K562 (cell line): ENCODE data around the gene TMEM114. TPM values are rescaled to one million over a fixed set of nuclear protein-coding genes. Genes with fewer than 3 reads are reported as not detected.

Experiments
- BDP1 ChIP-seq: IDR thresholded peaks from 3 replicates; pipeline ENCODE4 v1.6.1; 2011; ENCODE audit not compliant: insufficient read length, insufficient read depth
- CBFA2T3 ChIP-seq: fragments of 450-650 bp; IDR thresholded peaks from 2 replicates; pipeline ENCODE4 v1.6.1; 2017
- CHCHD3 ChIP-seq: fragments of 250-450 bp; sonication (Bioruptor Pico); IDR thresholded peaks from 2 replicates; pipeline ENCODE4 v2.1.2; 2022; ENCODE audit warnings: mild to moderate bottlenecking
- CREM ChIP-seq: IDR thresholded peaks from 2 replicates; pipeline ENCODE4 v1.6.1; 2014; ENCODE audit warnings: antibody characterized with exemption, low read depth
- FOXA1 ChIP-seq: fragments of 450-650 bp; IDR thresholded peaks from 2 replicates; pipeline ENCODE4 v1.6.1; 2016; ENCODE audit warnings: mild to moderate bottlenecking, borderline replicate concordance
- FOXA3 ChIP-seq, 2 experiments: fragments of 450-650 bp in 1 of 2; sonication (generic) in 1 of 2; formaldehyde crosslinking; IDR thresholded peaks in 1 of 2; conservative IDR thresholded peaks in 1 of 2; 2 replicates each; pipeline versions ENCODE4 v1.4.0 to v1.8.0; 2020 to 2022; ENCODE audit warnings: mild to moderate bottlenecking in 2 of 2, missing genetic modification reagents in 1 of 2
- FOXJ3 ChIP-seq: sonication (generic); formaldehyde crosslinking; IDR thresholded peaks from 2 replicates; pipeline ENCODE4 v1.4.0; 2020; ENCODE audit warnings: mild to moderate bottlenecking, missing genetic modification reagents
- KHSRP ChIP-seq: fragments of 450-650 bp; IDR thresholded peaks from 2 replicates; pipeline ENCODE4 v1.6.1; 2017
- LCOR ChIP-seq: sonication (generic); formaldehyde crosslinking; IDR thresholded peaks from 2 replicates; pipeline ENCODE4 v1.8.0; 2022; ENCODE audit warnings: mild to moderate bottlenecking, missing genetic modification reagents
- MCM5 ChIP-seq: fragments of 450-650 bp; IDR thresholded peaks from 2 replicates; pipeline ENCODE4 v1.6.1; 2016; ENCODE audit warnings: low read depth
- NFIC ChIP-seq: fragments of 450-650 bp; IDR thresholded peaks from 2 replicates; pipeline ENCODE4 v1.6.1; 2017; ENCODE audit warnings: mild to moderate bottlenecking, inconsistent platforms
- POLR3G ChIP-seq: IDR thresholded peaks from 2 replicates; pipeline ENCODE4 v1.6.1; 2011; ENCODE audit not compliant: insufficient read length, insufficient replicate concordance; ENCODE audit errors: extremely low read depth
- SMAD1 ChIP-seq: fragments of 150-350 bp; IDR thresholded peaks from 2 replicates; pipeline ENCODE4 v1.6.1; 2014; ENCODE audit warnings: low read length, low read depth; ENCODE audit not compliant: partially characterized antibody
- SMARCA5 ChIP-seq: fragments of 450-650 bp; IDR thresholded peaks from 2 replicates; pipeline ENCODE4 v1.6.1; 2016
- SRF ChIP-seq, 2 experiments: fragments of 250-450, 450-650 bp in 1 of 2; sonication (Bioruptor Pico) in 1 of 2; sonication (generic) in 1 of 2; formaldehyde crosslinking; IDR thresholded peaks; 2 replicates each; pipeline versions ENCODE4 v1.5.0 to v1.5.1; 2020 to 2022; ENCODE audit warnings: mild to moderate bottlenecking in 1 of 2, missing genetic modification reagents in 1 of 2
- TCF7 ChIP-seq: sonication (generic); IDR thresholded peaks from 2 replicates; pipeline ENCODE4 v1.6.1; 2016; ENCODE audit warnings: antibody characterized with exemption, borderline replicate concordance
- TGIF2 ChIP-seq: sonication (generic); formaldehyde crosslinking; IDR thresholded peaks from 2 replicates; pipeline ENCODE4 v1.8.1; 2022; ENCODE audit warnings: mild to moderate bottlenecking, missing genetic modification reagents, moderate library complexity
- THAP7 ChIP-seq: fragments of 250-450 bp; sonication (Bioruptor Pico); IDR thresholded peaks from 2 replicates; pipeline ENCODE4 v1.5.0; 2021
- ZBTB1 ChIP-seq: sonication (generic); formaldehyde crosslinking; IDR thresholded peaks from 2 replicates; pipeline ENCODE4 v1.8.1; 2023; ENCODE audit warnings: missing genetic modification reagents, low read depth, mild to moderate bottlenecking, borderline replicate concordance
- ZEB2 ChIP-seq: fragments of 450-650 bp; IDR thresholded peaks from 2 replicates; pipeline ENCODE4 v1.6.1; 2016
- ZFPM2 ChIP-seq: fragments of 250-450 bp; sonication (Bioruptor Pico); IDR thresholded peaks from 2 replicates; pipeline ENCODE4 v1.5.1; 2022; ENCODE audit warnings: mild to moderate bottlenecking
- ZNF436 ChIP-seq: fragments of 250-450, 450-650 bp; sonication (Bioruptor Pico); formaldehyde crosslinking; IDR thresholded peaks from 2 replicates; pipeline ENCODE4 v1.7.0; 2020; ENCODE audit warnings: mild to moderate bottlenecking
- ZNF445 ChIP-seq: fragments of 250-450 bp; sonication (Bioruptor Pico); IDR thresholded peaks from 2 replicates; pipeline ENCODE4 v1.4.0; 2020; ENCODE audit warnings: low read depth, mild to moderate bottlenecking, moderate library complexity
- ZNF512 ChIP-seq: IDR thresholded peaks from 2 replicates; pipeline ENCODE4 v1.6.1; 2016; ENCODE audit warnings: missing genetic modification characterization, missing compliant biosample characterization
- polyA plus RNA-seq, 8 experiments: library from polyadenylated mRNA; depleted of rRNA in 4 of 8; stranded (reverse) in 5 of 8; unstranded in 3 of 8; fragments of >200 nt; fragmentation: Nextera tagmentation in 2 of 8; fragmentation: Illumina TruSeq in 1 of 8; extraction: Ambion mirVana in 2 of 8; extraction: Trizol in 1 of 8; gene quantifications; 2 replicates each; pipeline versions ENCODE4 v1.2.1 to v1.2.3, GENCODE V29; 2011 to 2014; ENCODE audit warnings: inconsistent platforms in 1 of 8, missing spikeins in 1 of 8
- total RNA-seq, 7 experiments: library from RNA; depleted of rRNA in 6 of 7; stranded (reverse); fragments of >200 nt in 6 of 7; fragmentation: Illumina TruSeq in 2 of 7; extraction: Trizol in 2 of 7; gene quantifications; 2 replicates each; pipeline versions ENCODE4 v1.2.1 to v1.2.3, GENCODE V29; 2011 to 2021; ENCODE audit warnings: low replicate concordance in 1 of 7
- TF ChIP-seq, protein P1 (sequence below), 2 experiments: fragments of 250-450 bp in 1 of 2; fragments of 450-650 bp in 1 of 2; sonication (Bioruptor Pico) in 1 of 2; IDR thresholded peaks; 2 replicates each; pipeline versions ENCODE4 v1.6.1 to v1.8.0; 2016 to 2021; ENCODE audit warnings: mild to moderate bottlenecking in 2 of 2, moderate library complexity in 2 of 2, missing compliant biosample characterization in 1 of 2, missing genetic modification characterization in 1 of 2
- TF ChIP-seq, protein P2 (sequence below): fragments of 150-350 bp; conservative IDR thresholded peaks from 2 replicates; pipeline ENCODE4 v1.6.1; 2014; ENCODE audit warnings: low read length
- TF ChIP-seq, protein P3 (sequence below): sonication (generic); formaldehyde crosslinking; IDR thresholded peaks from 2 replicates; pipeline ENCODE4 v1.9.0; 2022; ENCODE audit warnings: mild to moderate bottlenecking, missing genetic modification reagents

TMEM114 gene
- total and polyA plus RNA-seq, 9 of the 15 experiments (the other 6 are each of a cell fraction or from before 2014, with no cell fraction given) = not detected

DNA sequence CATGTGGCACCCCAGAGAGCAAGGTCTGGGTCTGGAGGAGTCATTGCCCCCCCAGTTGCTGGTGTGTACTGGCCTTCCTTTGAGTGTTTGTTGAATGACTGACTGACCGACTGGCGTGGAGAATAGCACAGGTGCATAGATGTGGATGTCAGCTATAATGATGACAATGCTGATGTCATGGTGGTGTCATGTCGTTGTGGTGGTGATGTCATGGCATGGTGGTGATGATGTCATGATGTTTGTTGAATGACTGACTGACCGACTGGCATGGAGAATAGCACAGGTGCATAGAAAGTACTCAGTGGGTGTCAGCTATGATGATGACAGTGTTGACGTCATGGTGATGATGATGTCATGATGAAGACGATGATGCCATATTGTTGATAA lies 22.1 kb downstream of the TMEM114 start (continued):
- TF ChIP-seq, protein P1, sequence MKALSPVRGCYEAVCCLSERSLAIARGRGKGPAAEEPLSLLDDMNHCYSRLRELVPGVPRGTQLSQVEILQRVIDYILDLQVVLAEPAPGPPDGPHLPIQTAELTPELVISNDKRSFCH (CRISPR knock-in tag; IDR thresholded peaks at IDR 0.05) = no peak
- TF ChIP-seq, protein P1 (tag; IDR thresholded peaks at IDR 0.05) = no peak
- TF ChIP-seq FOXA1 (no peak), KHSRP (peak; percentile 74), CHCHD3 (CRISPR knock-in tag) (no peak), SMAD1 (no peak), TGIF2 (CRISPR knock-in tag) (no peak), NFIC (no peak), TCF7 (no peak), ZNF512 (no peak), POLR3G (no peak), ZFPM2 (CRISPR knock-in tag) (no peak), ZEB2 (no peak), CREM (peak; percentile 92), SMARCA5 (peak; percentile 90), ZNF436 (CRISPR knock-in tag) (no peak), FOXA3 (CRISPR knock-in tag; conservative IDR thresholded peaks at IDR 0.05 in 1 of 2, IDR thresholded peaks at IDR 0.05 in 1 of 2) (no peak), LCOR (no peak), ZBTB1 (CRISPR knock-in tag) (no peak), MCM5 (no peak), BDP1 (no peak), FOXJ3 (no peak), THAP7 (CRISPR knock-in tag) (no peak), ZNF445 (CRISPR knock-in tag) (no peak), CBFA2T3 (no peak), SRF (CRISPR knock-in tag; IDR thresholded peaks at IDR 0.05) (no peak)
- TF ChIP-seq, protein P2, sequence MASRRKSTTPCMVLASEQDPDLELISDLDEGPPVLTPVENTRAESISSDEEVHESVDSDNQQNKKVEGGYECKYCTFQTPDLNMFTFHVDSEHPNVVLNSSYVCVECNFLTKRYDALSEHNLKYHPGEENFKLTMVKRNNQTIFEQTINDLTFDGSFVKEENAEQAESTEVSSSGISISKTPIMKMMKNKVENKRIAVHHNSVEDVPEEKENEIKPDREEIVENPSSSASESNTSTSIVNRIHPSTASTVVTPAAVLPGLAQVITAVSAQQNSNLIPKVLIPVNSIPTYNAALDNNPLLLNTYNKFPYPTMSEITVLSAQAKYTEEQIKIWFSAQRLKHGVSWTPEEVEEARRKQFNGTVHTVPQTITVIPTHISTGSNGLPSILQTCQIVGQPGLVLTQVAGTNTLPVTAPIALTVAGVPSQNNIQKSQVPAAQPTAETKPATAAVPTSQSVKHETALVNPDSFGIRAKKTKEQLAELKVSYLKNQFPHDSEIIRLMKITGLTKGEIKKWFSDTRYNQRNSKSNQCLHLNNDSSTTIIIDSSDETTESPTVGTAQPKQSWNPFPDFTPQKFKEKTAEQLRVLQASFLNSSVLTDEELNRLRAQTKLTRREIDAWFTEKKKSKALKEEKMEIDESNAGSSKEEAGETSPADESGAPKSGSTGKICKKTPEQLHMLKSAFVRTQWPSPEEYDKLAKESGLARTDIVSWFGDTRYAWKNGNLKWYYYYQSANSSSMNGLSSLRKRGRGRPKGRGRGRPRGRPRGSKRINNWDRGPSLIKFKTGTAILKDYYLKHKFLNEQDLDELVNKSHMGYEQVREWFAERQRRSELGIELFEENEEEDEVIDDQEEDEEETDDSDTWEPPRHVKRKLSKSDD = no peak
- TF ChIP-seq, protein P3, sequence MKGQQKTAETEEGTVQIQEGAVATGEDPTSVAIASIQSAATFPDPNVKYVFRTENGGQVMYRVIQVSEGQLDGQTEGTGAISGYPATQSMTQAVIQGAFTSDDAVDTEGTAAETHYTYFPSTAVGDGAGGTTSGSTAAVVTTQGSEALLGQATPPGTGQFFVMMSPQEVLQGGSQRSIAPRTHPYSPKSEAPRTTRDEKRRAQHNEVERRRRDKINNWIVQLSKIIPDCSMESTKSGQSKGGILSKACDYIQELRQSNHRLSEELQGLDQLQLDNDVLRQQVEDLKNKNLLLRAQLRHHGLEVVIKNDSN = no peak
